Spleen (tissue), 11 donors: ENCODE measurements around the gene PRLH. TPM values are rescaled to one million over a fixed set of nuclear protein-coding genes. Genes with fewer than 3 reads are reported as not detected.

Experiments used
- DNase-seq: peaks from one replicate; pipeline ENCODE4 v3.0.0-alpha.2; 2020
- H3K27ac ChIP-seq, 8 donors: fragments of 200-600 bp; sonication (generic) in 7 of 8; 1 replicate in 4 of 8; 2 replicates in 4 of 8; pipeline versions ENCODE4 v1.5.0 to v1.8.0; 2016 to 2021; ENCODE audit warnings: inconsistent platforms in 4 of 8, mild to moderate bottlenecking in 4 of 8, moderate library complexity in 1 of 8
- H3K27me3 ChIP-seq, 7 donors: fragments of 200-600 bp; sonication (generic) in 6 of 7; replicated peaks in 1 of 7; 1 replicate in 4 of 7; 2 replicates in 3 of 7; pipeline versions ENCODE4 v1.5.0 to v1.8.0; 2016 to 2021; ENCODE audit warnings: inconsistent platforms in 3 of 7, mild to moderate bottlenecking in 1 of 7
- H3K36me3 ChIP-seq, 6 donors: fragments of 200-600 bp; sonication (generic) in 5 of 6; 1 replicate in 4 of 6; 2 replicates in 2 of 6; pipeline versions ENCODE4 v1.5.0 to v1.8.0; 2016 to 2021; ENCODE audit warnings: inconsistent platforms in 2 of 6
- H3K4me1 ChIP-seq, 6 donors: fragments of 200-600 bp; sonication (generic) in 5 of 6; 1 replicate in 3 of 6; 2 replicates in 3 of 6; pipeline versions ENCODE4 v1.5.0 to v1.8.0; 2016 to 2021; ENCODE audit warnings: inconsistent platforms in 3 of 6
- H3K4me3 ChIP-seq, 8 donors: fragments of 200-600 bp; sonication (generic) in 7 of 8; 1 replicate in 4 of 8; 2 replicates in 4 of 8; pipeline versions ENCODE4 v1.5.0 to v1.8.0; 2016 to 2021; ENCODE audit warnings: inconsistent platforms in 4 of 8, mild to moderate bottlenecking in 4 of 8, moderate library complexity in 2 of 8
- H3K9me3 ChIP-seq, 8 donors: fragments of 200-600 bp; sonication (generic) in 7 of 8; 1 replicate in 4 of 8; 2 replicates in 4 of 8; pipeline versions ENCODE4 v1.5.0 to v1.8.0; 2016 to 2021; ENCODE audit warnings: inconsistent platforms in 4 of 8
- POLR2A ChIP-seq, 3 donors: fragments of 450-650 bp; IDR thresholded peaks; one replicate each; pipeline ENCODE4 v1.5.1; 2017; ENCODE audit warnings: antibody characterized with exemption in 3 of 3, mild to moderate bottlenecking in 1 of 3
- POLR2AphosphoS5 ChIP-seq, 3 donors: sonication (generic); formaldehyde crosslinking; IDR thresholded peaks; one replicate each; pipeline ENCODE4 v1.5.1; 2017; ENCODE audit warnings: antibody characterized with exemption in 3 of 3
- WGBS, 5 donors: extraction: QIAGEN DNeasy Blood & Tissue Kit in 3 of 5; methylation state at CpG; one replicate each; pipeline versions ENCODE4 v1.1.5 to v1.1.7; 2013 to 2018; 5-methylcytosine and 5-hydroxymethylcytosine counted together
- intact Hi-C: fragments of 100-400 bp; cut with DNase I; formaldehyde crosslinking; loops from one replicate; pipeline ENCODE4 v1.15.0; 2023; ENCODE audit warnings: low total_unique reads
- polyA plus RNA-seq, 3 donors: library from polyadenylated mRNA; stranded (reverse); fragments of 200-250 nt; gene quantifications; one replicate each; pipeline ENCODE4 v1.2.1, GENCODE V29; 2013
- total RNA-seq, 7 donors: library from RNA; depleted of rRNA in 3 of 7; stranded (reverse); fragments of >200 nt in 3 of 7; fragmentation: NEBNext Ultra II Directional in 4 of 7; extraction: Animal tissue kit (Norgen Biotek cat#: 25700) in 4 of 7; gene quantifications; one replicate each; pipeline versions ENCODE4 v1.1.0 to v1.2.1, GENCODE V29; 2016 to 2021
- TF ChIP-seq, protein P1 (sequence below), 11 experiments: fragments of 200-600 bp in 7 of 11; fragments of 450-650 bp in 4 of 11; sonication (generic) in 4 of 11; IDR thresholded peaks in 8 of 11; conservative IDR thresholded peaks in 3 of 11; 1 replicate in 7 of 11; 2 replicates in 4 of 11; pipeline versions ENCODE4 v1.4.0 to v1.8.0; 2016 to 2021; ENCODE audit warnings: antibody characterized with exemption in 11 of 11, inconsistent platforms in 4 of 11, mild to moderate bottlenecking in 1 of 11
- donor health status: healthy with polysubstance abuse.
- donor health status: DM: no; HTN: no; CAD: no; lungs with moderate emphysema.
- donor health status: DM: no; HTN: no; CAD: no.
- donor health status: Bipolar disorder and iron deficiency.
- donor health status: healthy.
- donor health status: DM: no; HTN: no; CAD: no.
- donor health status: DM: yes; HTN: yes; CAD: no.

Gene PRLH
- total and polyA plus RNA-seq, 10 donors = not detected

DNA sequence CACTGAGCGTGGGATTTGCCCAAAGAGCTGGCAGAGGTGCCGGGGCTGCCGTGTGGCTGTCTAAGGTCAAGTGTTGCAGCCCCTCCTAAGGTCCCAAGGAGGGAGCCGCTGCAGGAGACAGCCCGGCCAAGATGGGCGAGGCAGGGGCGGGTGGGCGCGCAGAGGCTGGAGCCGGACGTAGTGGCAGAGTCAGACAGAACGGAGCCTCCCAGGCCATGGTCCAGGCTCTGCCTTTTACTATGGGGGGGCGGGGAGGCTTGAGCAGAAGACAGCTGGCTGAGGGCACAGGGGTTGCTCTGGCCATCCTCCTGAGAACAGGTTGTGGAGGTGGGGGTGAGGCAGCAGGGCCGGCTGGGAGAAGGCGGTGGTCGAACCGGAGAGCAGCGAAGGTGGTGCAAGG, 27.5 kb upstream of the PRLH start:
- 88 to 94% (median 92%) methylated on average over 18 of the region's 18 CpGs for WGBS, 5 donors
- TF ChIP-seq, protein P1, sequence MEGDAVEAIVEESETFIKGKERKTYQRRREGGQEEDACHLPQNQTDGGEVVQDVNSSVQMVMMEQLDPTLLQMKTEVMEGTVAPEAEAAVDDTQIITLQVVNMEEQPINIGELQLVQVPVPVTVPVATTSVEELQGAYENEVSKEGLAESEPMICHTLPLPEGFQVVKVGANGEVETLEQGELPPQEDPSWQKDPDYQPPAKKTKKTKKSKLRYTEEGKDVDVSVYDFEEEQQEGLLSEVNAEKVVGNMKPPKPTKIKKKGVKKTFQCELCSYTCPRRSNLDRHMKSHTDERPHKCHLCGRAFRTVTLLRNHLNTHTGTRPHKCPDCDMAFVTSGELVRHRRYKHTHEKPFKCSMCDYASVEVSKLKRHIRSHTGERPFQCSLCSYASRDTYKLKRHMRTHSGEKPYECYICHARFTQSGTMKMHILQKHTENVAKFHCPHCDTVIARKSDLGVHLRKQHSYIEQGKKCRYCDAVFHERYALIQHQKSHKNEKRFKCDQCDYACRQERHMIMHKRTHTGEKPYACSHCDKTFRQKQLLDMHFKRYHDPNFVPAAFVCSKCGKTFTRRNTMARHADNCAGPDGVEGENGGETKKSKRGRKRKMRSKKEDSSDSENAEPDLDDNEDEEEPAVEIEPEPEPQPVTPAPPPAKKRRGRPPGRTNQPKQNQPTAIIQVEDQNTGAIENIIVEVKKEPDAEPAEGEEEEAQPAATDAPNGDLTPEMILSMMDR (IDR thresholded peaks at IDR 0.05 in 8 of 11, conservative IDR thresholded peaks at IDR 0.05 in 3 of 11) = no peak
- TF ChIP-seq POLR2A (IDR thresholded peaks at IDR 0.05) = no peak
- TF ChIP-seq POLR2AphosphoS5 (IDR thresholded peaks at IDR 0.05) = no peak
- no peak overlapping the region for H3K4me3 ChIP-seq
- no peak overlapping the region for H3K27ac ChIP-seq
- H3K9me3 ChIP-seq = no peaks in the 10 kb centered on the region
- peak; percentile 68 for DNase-seq
- intact Hi-C loops = no loop called here
- no peaks in the 10 kb centered on the region for H3K36me3 ChIP-seq
- H3K27me3 ChIP-seq = peaks cover 0 to 30% (median 0%) of the 10 kb centered on the region in 7 donors
- peaks cover 0 to 16% (median 3%) of the 10 kb centered on the region in 6 donors for H3K4me1 ChIP-seq

DNA sequence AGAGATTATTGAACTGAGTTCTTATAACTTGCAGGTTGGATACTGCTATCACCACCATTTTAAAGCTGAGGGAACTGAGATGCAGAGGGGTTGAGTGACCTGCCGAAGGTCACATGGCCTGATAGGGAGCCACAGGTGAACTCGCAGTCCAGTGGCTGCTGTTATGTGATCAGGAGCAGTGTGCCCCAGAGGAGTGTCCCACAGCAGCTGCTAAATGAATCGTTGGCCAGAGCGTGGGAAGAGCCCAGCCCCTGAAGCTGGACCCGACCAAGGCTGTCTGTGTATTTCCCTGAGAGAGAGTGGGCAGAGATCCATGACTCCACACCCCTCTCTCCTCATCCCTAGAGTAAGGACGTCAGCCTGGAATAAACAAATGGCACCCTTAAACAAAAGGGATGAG, 26.7 kb upstream of the PRLH start:
- TF ChIP-seq, protein P1 (IDR thresholded peaks at IDR 0.05 in 8 of 11, conservative IDR thresholded peaks at IDR 0.05 in 3 of 11) = no peak
- no peak for TF ChIP-seq POLR2AphosphoS5 (IDR thresholded peaks at IDR 0.05)
- no peak for TF ChIP-seq POLR2A (IDR thresholded peaks at IDR 0.05)
- intact Hi-C loops = no loop called here
- WGBS, 5 donors = 69 to 81% (median 74%) methylated on average over 6 of the region's 6 CpGs
- H3K27ac ChIP-seq = no peak overlapping the region
- no peaks in the 10 kb centered on the region for H3K9me3 ChIP-seq
- peaks cover 0 to 16% (median 3%) of the 10 kb centered on the region in 6 donors for H3K4me1 ChIP-seq
- no peak overlapping the region for H3K4me3 ChIP-seq
- no peaks in the 10 kb centered on the region for H3K36me3 ChIP-seq
- peak; percentile 25 for DNase-seq
- H3K27me3 ChIP-seq = peaks cover 0 to 30% (median 0%) of the 10 kb centered on the region in 7 donors

DNA sequence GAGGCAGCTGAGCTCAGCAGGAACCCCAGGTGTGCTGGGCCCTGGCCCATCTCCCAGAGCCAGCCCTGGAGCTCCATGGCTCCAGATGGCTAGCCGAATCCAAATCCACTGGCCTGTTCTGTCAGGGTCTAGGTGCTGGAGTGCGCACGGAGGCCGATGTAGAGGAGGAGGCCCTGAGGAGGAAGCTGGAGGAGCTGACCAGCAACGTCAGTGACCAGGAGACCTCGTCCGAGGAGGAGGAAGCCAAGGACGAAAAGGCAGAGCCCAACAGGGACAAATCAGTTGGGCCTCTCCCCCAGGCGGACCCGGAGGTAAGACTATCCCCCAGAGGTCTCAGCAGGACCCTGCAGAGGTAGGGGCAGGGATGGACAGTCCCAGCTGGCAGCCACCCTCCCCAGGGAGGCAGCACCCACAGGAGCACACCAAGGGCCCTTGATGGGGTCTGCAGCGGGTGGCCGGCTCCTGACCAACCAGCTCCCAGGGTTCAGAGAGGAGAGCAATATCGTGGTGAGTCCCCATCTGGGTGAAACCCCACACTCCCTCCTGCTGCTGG, 26.1 kb upstream of the PRLH start:
- intact Hi-C loops = no loop called here
- peaks cover 0 to 16% (median 3%) of the 10 kb centered on the region in 6 donors for H3K4me1 ChIP-seq
- no peak for TF ChIP-seq POLR2A (IDR thresholded peaks at IDR 0.05)
- TF ChIP-seq POLR2AphosphoS5 (IDR thresholded peaks at IDR 0.05) = no peak
- TF ChIP-seq, protein P1 (IDR thresholded peaks at IDR 0.05 in 8 of 11, conservative IDR thresholded peaks at IDR 0.05 in 3 of 11) = no peak
- peaks cover 0 to 31% (median 0%) of the 10 kb centered on the region in 7 donors for H3K27me3 ChIP-seq
- H3K27ac ChIP-seq = no peak overlapping the region
- 77 to 88% (median 83%) methylated on average over 11 to 13 of the region's 13 CpGs for WGBS, 5 donors
- H3K4me3 ChIP-seq = no peak overlapping the region
- DNase-seq = peak; percentile 63
- no peaks in the 10 kb centered on the region for H3K36me3 ChIP-seq
- H3K9me3 ChIP-seq = no peaks in the 10 kb centered on the region

DNA sequence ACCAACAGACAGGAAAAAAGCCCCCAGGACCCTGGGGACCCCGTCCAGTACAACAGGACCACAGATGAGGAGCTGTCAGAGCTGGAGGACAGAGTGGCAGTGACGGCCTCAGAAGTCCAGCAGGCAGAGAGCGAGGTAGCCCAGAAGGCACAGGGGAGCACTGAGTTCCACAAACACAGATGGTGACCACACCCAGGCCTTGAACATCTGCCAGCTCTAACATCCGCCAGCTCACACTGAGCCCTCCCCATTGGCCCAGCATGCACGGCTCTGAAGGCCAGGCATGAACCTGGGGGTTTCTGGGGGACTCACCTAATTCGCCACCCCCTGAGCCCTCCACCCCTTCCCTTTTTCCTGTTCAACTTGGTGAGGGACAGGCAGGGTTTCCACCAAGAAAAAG, 25.6 kb upstream of the PRLH start:
- Histone ChIP-seq H3K4me1 (peaks cover 0 to 16% (median 3%) of the 10 kb centered on the region in 6 donors), H3K27ac (no peak overlapping the region), H3K4me3 (no peak overlapping the region), H3K9me3 (no peaks in the 10 kb centered on the region), H3K36me3 (no peaks in the 10 kb centered on the region), H3K27me3 (peaks cover 0 to 36% (median 0%) of the 10 kb centered on the region in 7 donors)
- WGBS, 5 donors = 32 to 59% (median 48%) methylated on average over 6 of the region's 6 CpGs
- intact Hi-C loops = no loop called here
- DNase-seq = peak; percentile 80
- TF ChIP-seq, protein P1 (IDR thresholded peaks at IDR 0.05 in 8 of 11, conservative IDR thresholded peaks at IDR 0.05 in 3 of 11) = no peak
- TF ChIP-seq POLR2A (IDR thresholded peaks at IDR 0.05) (no peak), POLR2AphosphoS5 (IDR thresholded peaks at IDR 0.05) (peak in 1 of 3 donors; percentile 25)
